Measurements from ENCODE around the gene CPSF4.

DNA sequence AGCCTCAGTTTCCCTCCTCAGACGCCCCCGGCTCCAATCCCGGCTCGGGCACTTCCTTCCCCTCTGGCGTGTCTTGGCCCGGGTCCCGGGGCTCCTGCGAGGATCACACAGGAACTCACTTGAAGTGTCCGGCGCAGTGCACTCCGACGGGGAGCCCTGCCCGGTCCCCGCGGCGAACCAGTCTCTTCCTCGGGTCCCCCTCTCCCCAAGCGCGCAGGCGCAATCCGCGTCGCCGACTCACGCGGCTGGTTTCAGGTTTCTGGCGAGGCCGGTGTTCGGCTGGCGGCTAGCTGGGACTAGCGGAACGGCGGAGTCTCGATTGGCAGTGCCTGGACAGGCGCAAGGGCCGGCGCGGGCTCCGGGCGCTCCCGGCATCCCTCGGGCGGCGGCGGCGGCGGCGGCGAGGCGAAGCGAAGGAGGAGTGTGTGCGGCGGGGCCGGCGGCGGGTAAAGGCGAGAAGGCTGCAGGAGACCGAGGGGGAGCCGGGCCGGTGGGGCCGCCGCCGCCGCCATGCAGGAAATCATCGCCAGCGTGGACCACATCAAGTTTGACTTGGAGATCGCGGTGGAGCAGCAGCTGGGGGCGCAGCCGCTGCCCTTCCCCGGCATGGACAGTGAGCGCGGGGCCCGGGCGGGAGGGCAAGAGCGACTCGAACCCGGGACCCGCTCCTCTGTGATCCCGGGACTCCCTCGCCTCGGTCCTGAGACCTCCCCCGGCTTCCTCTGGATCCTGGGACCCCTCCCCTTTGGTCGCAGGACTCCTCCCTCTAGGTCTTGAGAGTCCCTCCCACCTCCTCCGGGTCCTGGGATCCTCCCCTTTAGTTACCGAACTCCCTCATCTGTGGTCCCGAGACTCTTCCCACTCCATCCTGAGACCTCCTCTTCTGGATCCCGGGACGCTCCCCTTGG, at the start of gene CPSF4, which contains the start of gene PTCD1:
- TF ChIP-seq, protein P1, sequence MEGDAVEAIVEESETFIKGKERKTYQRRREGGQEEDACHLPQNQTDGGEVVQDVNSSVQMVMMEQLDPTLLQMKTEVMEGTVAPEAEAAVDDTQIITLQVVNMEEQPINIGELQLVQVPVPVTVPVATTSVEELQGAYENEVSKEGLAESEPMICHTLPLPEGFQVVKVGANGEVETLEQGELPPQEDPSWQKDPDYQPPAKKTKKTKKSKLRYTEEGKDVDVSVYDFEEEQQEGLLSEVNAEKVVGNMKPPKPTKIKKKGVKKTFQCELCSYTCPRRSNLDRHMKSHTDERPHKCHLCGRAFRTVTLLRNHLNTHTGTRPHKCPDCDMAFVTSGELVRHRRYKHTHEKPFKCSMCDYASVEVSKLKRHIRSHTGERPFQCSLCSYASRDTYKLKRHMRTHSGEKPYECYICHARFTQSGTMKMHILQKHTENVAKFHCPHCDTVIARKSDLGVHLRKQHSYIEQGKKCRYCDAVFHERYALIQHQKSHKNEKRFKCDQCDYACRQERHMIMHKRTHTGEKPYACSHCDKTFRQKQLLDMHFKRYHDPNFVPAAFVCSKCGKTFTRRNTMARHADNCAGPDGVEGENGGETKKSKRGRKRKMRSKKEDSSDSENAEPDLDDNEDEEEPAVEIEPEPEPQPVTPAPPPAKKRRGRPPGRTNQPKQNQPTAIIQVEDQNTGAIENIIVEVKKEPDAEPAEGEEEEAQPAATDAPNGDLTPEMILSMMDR (IDR thresholded peaks at IDR 0.05) = peak in 1 of 6 experiments; percentile 21
- peak; percentile 11 to 86 for TF ChIP-seq POLR2AphosphoS5 (IDR thresholded peaks at IDR 0.05)
- peak in 3 of 4 donors; percentile 23 to 75 (median 26) for TF ChIP-seq POLR2A (IDR thresholded peaks at IDR 0.05)
- no peak for TF ChIP-seq EP300 (IDR thresholded peaks at IDR 0.05)
